HG02840 (cell line): Measurements from ENCODE around the gene CAB39L.

Experiments
- ATAC-seq: cut with Tn5 transposase; IDR thresholded peaks from one replicate; pipeline ENCODE4 v1.9.1; 2021; ENCODE audit warnings: mild to moderate bottlenecking, moderate library complexity, moderate number of reproducible peaks; ENCODE audit not compliant: unreplicated experiment, low FRiP score

CAB39L gene

DNA sequence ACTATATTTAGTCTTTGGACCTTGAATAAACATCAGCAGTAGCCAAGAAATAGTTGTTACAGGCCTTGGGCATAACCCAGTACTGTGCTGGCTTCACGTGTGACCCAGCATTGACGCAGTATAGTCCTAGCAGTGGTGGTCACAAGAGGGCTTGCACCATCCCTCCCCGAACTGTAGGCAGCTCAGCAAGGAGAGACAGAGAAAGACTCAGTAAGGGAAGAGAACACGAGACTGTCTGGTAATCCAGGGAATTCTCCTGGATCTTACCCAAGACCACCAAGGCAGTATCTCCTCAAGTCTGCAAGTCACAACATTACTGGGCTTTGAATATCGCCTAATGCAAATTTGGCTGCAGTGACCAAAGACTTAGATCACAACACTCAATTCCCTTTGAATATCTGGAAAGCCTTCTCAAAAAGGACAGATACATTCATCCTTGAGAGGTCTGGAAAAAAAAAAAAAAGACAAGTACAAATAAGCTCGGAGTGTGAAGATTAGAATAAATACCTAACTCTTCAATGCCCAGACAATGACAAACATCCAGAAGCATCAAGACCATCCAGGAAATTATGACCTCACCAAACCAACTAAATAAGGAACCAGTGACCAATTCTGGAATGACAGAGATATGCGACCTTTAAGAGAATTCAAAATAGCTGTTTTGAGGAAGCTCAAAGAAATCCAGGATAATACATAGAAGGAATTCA lies 39.7 kb downstream of the CAB39L start:
- ATAC-seq = no peak

DNA sequence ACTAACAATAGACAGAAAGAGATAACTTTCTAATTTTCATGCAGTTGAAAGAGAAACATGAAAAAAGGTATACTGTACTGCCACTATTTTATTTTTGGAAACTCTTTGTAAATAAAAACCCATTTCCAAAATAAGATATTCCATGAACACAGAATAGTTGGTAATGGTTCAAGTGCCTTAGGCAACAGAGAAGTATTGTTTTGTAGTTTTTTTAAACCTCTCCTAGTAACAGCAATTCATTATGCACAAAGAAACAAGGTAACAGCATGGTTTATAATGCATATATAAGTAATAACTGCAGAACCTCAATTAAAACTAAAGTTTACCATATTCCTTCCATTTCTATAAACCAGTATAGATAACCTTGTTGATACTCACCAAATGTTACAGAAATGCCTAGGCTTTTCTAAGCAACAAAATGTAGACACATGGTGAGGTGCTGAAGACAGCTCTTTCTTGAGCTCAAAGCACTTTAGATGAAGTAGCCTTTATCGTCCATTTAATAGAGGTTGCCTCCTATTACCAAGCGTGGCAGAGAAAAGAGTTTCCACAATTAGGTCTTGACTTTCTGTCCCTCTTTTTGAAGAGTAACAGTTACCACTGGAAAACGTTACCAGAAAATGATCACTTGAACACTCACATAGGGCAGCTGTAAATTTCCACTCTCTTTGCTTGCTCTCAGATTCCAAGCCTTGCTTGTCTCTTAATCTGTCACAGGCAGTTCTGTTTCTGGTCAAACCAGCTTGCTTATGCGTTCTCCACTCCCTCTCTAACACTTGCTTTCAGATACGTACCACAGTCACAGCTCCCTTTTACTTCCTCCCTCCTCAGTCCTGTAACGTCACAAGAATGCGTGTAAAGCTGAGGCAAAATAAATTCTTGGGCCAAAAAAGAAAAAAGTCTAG lies 42.9 kb downstream of the CAB39L start:
- no peak for ATAC-seq

DNA sequence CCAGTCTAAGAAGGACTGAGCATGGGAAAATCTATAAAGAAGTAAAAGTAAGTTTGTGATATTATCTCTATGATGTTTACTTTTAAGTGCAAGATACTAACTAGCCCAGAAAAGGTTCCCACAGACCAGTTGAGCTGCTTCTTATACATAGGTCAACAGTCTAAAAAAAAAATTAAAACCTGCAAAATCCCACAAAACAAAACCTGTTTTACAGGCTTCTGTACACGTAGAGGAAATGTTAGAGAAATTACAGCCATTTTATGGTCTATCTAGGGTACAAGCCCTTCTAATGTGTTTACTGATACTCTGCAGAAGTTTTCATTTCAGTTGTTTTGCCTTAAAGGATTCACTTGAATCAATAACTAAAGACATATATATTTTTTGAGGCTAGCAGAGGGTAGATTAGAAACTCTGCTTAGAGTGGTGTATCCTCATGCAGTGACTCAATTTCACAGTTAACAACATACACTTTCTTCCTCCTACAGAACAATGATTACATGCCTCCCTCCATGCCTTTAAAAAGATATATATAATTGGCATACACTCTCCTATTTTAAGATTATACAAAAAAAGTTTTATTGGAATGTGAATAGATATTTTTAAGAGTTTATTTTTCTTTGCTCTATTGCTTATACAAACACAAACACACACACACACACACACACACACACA lies 43.9 kb downstream of the CAB39L start:
- no peak for ATAC-seq

DNA sequence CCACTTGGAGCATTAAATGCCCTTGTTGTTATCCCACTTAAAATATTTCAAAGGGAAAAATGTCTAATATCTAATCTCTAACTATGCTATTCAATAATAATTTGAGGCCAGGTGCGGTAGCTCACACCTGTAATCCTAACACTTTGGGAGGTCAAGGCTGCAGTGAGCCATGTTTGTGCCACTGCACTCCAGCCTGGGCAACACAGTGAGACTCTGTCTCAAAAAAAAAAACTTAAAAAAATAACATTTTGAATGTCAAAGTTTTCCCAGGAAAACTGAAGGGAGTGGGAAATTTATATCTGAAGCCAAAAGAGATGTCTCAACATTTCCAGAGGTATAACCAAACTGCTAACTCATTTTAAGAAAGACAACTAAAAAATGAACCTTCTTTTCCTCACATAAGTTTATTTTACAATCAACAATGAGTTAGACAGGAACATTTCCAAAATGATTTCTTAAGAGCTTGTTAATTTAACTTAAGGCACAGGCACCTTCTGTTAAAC lies 47.9 kb downstream of the CAB39L start:
- ATAC-seq = no peak

DNA sequence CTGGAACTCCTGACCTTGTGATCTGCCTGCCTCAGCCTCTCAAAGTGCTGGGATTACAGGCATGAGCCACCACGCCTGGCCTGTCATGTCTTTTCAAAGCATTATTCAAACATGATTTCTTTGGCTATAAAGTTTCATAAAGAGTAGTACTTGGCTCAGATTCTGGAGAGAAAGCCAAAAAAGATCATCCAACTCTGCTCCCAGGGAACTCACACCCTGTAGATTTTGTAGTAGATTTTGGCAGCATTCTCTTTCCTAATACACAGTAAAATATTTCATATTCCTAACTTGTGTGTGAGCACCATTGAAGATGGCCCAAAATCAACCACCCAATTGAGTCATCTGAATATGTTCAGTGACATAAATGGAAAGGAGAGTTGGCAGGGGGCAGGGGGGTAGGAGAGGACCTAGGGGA lies 48.4 kb downstream of the CAB39L start:
- ATAC-seq = no peak

DNA sequence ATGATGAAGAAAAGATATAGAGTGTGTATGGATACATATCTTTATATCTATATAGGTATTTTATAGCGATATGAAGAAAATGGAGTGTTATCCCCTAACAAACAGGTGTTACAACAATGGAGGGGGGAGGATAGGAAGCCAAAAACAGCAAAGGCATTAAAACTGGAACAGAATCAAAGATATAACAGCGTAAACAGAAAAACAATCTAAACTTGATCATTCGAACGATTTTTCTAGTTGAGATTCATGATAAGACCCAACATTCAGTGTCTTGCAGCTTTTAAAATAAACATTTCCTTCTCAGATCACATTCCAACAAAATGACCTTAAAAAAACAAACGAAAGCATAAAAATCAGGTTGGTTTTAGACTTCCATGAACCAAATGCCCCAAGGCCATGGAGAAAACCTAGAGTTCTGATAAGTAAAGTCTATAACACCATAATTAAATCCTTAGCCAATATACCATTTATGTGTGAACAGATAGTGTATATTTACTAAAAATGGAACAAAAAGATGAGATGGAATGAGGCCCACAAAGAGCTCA lies 55.7 kb downstream of the CAB39L start:
- no peak for ATAC-seq

DNA sequence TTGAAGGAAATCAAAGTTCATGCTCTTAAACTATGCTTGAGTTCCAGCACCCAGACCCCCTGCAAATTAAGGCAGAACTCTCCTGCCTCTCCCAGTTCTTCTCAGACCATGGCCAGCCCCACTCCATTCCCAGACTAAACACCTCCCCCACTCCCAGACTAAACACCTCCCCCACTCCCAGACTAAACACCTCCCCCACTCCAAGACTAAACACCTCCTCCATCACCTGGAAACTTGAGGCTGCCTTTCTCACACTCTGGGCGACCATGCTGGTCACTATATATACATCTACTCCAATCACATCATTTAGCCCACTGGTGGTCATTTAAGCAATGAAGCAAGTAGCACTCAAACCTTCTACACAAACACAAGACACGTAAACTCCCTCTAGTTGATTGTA lies 57.2 kb downstream of the CAB39L start:
- ATAC-seq = no peak

DNA sequence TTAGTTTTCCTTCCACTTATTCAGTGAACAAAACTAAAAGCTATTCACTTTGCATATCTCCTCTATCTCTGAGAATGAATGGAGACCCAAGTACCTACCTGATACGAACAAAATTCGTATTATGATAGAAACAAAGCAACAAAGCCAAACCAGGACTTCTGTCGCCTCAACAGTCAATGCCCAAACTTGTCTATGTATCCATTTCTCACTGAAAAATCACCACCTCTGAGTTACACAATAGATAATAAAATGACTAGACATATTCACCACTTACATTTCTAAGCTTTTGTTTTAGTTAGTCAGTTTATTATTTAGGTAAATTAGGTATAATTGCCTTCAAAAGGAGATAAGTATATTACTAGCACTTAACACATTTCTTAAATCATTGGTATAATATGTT lies 67.7 kb downstream of the CAB39L start:
- no peak for ATAC-seq

DNA sequence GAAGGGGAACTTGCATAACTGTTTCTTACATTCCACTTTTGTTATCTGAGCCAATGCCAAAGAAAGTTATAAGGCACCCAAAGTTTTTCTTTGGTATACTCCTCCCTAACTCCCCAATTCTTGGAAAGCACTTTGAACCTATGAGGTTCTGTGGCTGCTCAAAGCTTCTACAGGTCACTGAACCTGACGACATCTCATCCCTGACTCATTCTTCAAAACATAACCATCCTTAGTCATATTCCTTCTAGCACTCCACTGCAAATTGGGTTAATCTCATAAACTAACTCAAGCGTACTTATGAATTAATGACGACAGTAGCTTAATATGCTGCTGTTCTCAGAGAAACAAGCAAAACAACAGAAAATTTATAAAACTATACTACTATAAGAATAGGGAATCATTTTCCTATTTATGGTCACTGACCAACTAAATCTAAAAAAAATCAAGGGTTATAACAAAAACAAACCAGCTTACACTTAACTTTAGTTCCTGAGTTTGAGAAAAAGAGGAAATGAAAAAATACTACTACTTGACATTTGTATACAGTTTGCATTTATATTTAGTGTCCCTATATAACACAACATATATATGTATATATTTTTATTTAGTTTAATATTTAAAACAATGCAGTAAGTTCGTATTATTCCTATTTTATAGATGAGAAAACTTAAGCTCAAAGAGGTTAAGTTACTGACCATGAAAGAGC lies 69.1 kb downstream of the CAB39L start:
- no peak for ATAC-seq

DNA sequence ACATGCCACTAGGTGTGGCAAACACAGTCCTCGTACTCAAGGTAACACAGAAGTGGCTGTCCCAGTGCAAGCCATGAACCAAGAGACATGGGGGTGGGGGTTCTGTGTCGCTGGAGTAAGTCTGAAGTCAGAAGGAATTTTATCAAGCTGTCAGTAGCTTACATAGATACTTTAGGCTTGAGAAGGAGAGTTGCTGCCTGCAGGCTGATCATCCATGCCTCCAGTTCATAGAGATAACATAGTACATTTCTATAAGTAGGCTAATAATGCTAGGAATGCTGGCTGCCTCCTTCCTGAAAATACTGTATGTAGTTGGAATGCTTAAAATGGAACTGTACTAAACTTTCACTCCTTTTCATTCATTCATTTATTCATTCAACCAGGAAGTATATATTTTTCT lies 70.1 kb downstream of the CAB39L start:
- no peak for ATAC-seq

DNA sequence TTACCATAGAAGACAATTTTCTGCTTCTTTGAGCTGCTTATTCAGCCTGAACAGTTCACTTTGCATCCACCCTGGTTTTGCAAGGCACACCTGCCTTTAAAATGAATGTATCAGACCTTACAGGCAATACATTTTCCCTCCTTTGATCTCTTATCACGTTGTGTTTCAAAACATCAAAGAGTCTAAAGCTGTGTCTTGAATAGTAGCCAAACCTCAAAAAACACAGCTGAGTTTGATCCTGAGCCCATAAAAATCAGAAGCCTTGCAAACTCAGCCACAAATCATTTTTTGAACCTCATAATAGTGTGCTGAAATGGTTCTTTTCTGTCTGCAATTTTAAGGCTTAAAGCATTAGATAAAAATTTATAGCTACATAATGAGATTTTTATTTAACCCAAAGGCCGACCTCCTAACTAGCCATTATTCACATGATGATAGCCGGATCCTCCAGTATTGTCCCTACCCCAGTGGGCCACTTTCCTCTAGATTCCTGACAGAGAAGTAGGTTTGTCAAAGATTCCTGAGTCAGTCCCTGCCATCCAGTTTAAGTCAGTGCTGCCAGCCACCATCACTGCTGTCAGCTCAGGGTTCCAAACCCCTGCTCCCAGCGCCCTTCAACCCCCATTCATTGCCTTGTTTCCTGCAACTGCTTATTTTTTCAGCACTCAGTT lies 71.8 kb downstream of the CAB39L start:
- no peak for ATAC-seq

DNA sequence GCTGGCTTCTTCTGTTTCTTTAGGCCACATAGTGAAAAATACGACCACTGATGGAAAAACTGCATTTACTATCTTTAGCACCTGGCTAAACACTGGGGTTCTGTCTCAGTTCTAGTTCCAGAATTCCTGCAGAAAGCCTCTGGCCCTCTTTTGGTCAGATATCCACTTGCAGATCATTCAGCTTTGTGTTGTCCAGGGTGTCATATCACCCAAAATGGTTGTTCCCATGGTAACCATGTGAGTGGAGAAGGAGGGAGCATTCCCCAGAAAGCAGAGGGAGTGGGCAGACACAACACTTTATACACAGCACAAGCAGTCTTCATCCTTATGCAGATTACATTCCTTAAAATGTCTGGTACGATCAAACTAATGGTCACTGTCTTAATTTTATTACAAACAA lies 73.5 kb downstream of the CAB39L start:
- ATAC-seq = no peak

DNA sequence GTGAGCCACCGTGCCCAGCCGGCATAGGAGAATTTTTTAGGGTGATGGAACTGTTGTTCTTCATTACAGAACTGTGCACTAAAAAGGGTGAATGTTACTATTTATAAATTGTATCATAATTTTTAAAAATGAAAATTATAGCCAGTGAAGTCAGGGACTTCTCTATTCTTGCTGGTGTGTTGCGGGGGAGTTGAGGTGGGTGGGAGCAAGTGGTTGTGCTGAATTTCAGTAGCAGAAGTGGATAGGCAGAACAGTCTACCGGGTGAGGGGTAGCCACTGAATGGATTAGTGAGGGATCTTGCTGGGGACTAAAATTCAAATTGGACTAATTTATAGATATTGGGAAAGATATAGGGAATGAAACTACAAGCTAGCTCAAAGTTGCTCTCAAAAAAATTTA lies 74.0 kb downstream of the CAB39L start:
- ATAC-seq = no peak

DNA sequence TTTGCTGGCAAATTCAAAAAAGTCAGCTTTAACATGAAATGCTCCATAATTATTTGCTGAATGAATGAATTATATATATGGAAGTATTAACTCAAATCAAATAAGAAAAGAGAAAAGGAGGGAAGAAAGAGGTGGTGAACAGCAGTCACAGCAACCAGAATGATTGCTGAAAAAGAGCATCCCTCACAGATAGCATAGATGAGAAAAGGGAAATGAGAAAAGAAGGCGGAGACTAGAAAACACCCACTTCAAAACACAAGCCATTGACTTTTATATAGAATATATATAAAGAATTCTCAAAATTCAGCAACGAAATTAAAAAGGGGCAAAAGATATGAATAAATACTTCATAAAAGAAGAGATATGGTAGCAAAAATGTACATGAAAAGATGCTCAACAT lies 75.2 kb downstream of the CAB39L start:
- ATAC-seq = no peak

DNA sequence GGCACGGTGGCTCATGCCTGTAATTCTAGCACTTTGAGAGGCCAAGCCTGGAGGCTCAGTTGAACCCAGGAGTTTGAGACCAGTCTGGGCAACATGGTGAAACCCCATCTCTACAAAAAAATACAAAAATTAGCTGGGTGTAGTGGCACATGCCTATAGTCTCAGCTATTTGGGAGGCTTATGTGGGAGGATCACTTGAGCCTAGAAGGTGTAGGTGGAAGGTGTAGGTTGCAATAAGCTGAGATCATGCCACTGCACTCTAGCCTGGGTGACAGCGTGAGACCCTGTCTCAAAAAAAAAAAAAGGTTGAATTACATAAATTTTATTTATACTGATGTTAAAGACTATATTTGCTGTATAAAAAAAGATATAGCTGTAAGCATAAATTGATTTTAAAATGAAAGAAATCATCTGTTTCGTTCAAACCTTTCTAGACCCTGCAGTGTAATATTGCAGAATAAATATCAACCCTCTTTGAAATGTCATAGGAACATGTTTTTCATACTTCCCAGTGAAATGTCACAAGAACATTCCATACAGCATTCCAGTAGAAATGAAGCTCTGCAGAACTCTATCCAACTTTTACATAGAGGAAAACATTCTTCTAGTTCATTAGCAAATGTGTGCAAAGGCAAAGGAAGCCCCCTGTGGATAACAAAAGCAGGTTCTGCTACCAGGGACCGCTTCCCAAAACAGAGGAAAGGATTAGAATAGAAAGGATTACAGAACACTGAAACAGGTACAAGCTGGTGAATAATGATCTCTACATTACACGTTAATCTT lies 76.0 kb downstream of the CAB39L start:
- no peak for ATAC-seq

DNA sequence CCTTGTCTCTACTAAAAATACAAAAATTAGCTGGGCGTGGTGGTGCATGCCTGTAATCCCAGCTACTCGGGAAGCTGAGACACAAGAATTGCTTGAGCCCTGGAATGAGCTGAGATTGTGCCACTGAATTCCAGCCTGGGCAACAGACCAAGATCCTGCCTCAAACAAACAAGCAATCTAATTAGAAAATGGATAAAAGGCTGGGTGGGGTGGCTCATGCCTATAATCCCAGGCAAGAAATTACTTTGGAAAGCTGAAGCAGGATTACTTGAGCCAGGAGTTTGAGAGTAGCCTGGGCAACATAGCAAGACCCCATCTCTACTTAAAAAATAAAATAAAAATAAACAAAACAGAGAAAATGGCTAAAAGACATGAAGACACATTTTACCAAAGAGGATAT lies 77.0 kb downstream of the CAB39L start:
- no peak for ATAC-seq

DNA sequence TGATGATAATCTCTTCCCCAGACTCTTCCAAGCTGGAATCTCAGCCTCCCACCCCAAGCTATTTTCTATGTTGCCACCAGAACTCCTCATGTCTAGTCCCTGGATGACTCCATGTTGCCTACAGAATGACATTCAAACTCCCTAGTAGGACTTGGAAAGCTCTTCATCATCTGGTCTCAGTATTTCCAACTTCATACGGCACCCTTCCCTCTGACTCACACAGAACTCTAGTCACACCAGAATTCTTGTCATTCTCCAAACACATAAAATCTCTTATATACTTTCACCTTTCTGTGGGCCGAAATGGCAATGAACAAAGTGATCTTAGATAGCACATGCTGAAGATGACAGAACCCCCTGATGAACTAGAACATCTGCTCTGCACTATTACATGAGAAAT lies 86.2 kb downstream of the CAB39L start:
- no peak for ATAC-seq

DNA sequence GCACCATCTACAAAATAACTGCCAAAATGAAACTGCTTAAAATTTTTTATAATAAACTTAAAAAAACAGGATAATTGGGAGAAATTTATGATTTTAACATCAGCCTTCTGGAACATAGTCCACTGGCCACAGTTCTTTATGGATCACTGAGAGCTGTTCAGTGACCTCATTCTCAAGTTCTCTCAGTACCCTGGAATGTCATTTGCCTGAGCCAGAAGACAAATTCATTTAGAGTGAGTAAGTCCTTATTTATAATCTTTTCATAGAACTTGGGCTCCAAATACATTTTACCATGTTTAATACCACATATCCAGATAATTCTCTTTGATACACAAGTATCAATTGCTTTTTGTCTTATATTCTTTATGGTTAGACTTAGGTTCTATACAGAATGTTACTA lies 87.6 kb downstream of the CAB39L start:
- ATAC-seq = no peak

DNA sequence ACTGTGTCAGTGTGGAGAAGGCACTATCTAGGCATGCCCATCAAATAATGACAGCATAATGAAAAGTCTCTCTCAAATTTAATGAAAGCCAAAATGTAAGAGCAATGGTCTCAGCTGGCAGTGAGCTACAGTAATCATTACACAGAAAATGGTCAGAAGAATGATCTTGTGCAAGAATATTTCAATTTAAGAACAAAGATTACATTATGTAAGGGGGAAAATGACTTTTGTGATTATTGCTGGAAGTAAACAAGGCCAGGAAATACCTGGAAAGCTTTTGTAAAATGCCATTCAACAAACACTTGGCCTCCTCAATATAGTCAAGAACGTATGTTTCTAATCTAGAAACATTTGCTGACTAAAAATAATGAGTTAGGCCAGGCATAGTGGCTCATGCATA lies 89.1 kb downstream of the CAB39L start:
- ATAC-seq = no peak
